GM12891 (cell line): Measurements from ENCODE around the gene TMEM240.

Experiments used
- POLR2A ChIP-seq: IDR thresholded peaks from 2 replicates; pipeline ENCODE4 v1.6.1; 2011; ENCODE audit warnings: low read depth, low read length, control low read depth
- POLR2AphosphoS5 ChIP-seq: IDR thresholded peaks from 2 replicates; pipeline ENCODE4 v1.6.1; 2011; ENCODE audit warnings: low read depth, low read length, control low read depth
- TAF1 ChIP-seq: IDR thresholded peaks from 2 replicates; pipeline ENCODE4 v1.6.1; 2011; ENCODE audit warnings: low read depth, low read length, control low read depth

DNA sequence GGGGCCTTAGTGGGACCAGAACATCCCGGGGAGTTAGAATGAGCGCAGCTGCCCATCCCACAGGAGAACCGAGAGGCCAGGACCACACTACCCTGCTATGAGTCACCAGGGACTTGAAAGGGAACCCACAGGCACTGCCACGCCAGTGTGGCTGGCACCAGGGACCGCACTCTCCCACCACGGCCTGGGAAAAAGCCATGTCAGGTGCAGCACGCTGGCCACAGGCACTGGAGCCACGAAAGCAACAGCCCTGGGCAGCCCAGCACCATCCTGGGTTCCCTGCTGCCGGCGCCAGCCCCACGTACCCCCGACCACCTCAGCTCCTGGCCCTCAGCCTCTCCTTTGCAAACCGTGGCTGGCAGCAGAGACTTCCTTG lies 14.1 kb upstream of the TMEM240 start:
- TF ChIP-seq POLR2A, result no peak
- no peak; the same call in 1 of the 2 replicates for TF ChIP-seq POLR2AphosphoS5
- no peak for TF ChIP-seq TAF1
